OCI-LY1 (cell line): ENCODE data around the gene MAP2.

ENCODE experiments used
- H2AFZ ChIP-seq: fragments of 200-600 bp; sonication (generic), shearing (Covaris generic); 2 replicates; pipeline ENCODE4 v1.6.0; 2014; ENCODE audit warnings: antibody characterized with exemption, mild to moderate bottlenecking, low read length
- H3F3A ChIP-seq: fragments of 200-600 bp; sonication (generic), shearing (Covaris generic); 2 replicates; pipeline ENCODE4 v1.6.0; 2014; ENCODE audit warnings: mild to moderate bottlenecking, antibody characterized with exemption, low read length, moderate library complexity; ENCODE audit not compliant: insufficient read depth
- H3K27ac ChIP-seq: fragments of 200-600 bp; sonication (generic); 2 replicates; pipeline ENCODE4 v1.5.1; 2014; ENCODE audit warnings: low read length, mixed run types, mild to moderate bottlenecking, low read depth; ENCODE audit not compliant: poor library complexity, severe bottlenecking
- H3K27me3 ChIP-seq: fragments of 200-600 bp; sonication (generic); 2 replicates; pipeline ENCODE4 v1.6.0; 2014; ENCODE audit warnings: antibody characterized with exemption, mild to moderate bottlenecking, low read length, moderate library complexity; ENCODE audit not compliant: insufficient read depth
- H3K36me3 ChIP-seq: fragments of 200-600 bp; sonication (generic); 2 replicates; pipeline ENCODE4 v1.6.1; 2014; ENCODE audit warnings: mild to moderate bottlenecking, antibody characterized with exemption, low read length, moderate library complexity, mixed read lengths; ENCODE audit not compliant: insufficient read depth
- H3K4me1 ChIP-seq: fragments of 200-600 bp; sonication (generic); 2 replicates; pipeline ENCODE4 v1.5.1; 2014; ENCODE audit warnings: mild to moderate bottlenecking, low read length, moderate library complexity; ENCODE audit not compliant: insufficient read depth, severe bottlenecking
- H3K4me2 ChIP-seq: fragments of 200-600 bp; sonication (generic), shearing (Covaris generic); 2 replicates; pipeline ENCODE4 v1.6.1; 2014; ENCODE audit warnings: low read length
- H3K4me3 ChIP-seq: fragments of 200-600 bp; sonication (generic); 2 replicates; pipeline ENCODE4 v1.5.1; 2014; ENCODE audit warnings: low read length, low read depth, mild to moderate bottlenecking, mixed read lengths; ENCODE audit not compliant: poor library complexity, severe bottlenecking
- H3K79me2 ChIP-seq: fragments of 200-600 bp; shearing (Covaris generic); 2 replicates; pipeline ENCODE4 v1.6.1; 2016; ENCODE audit warnings: mixed run types, low read length, mixed read lengths; ENCODE audit not compliant: insufficient read depth
- H3K9ac ChIP-seq: fragments of 200-600 bp; sonication (generic), shearing (Covaris generic); 2 replicates; pipeline ENCODE4 v1.6.1; 2014; ENCODE audit warnings: mild to moderate bottlenecking, low read length, mixed read lengths
- H3K9me2 ChIP-seq: fragments of 200-600 bp; sonication (generic), shearing (Covaris generic); 2 replicates; pipeline ENCODE4 v1.6.1; 2014; ENCODE audit warnings: low read depth, mild to moderate bottlenecking, low read length, mixed read lengths
- H3K9me3 ChIP-seq: fragments of 200-600 bp; shearing (Covaris generic); 2 replicates; pipeline ENCODE4 v1.6.1; 2014; ENCODE audit warnings: low read length, mixed read lengths
- H4K20me1 ChIP-seq: fragments of 200-600 bp; sonication (generic), shearing (Covaris generic); 2 replicates; pipeline ENCODE4 v1.6.0; 2016; ENCODE audit warnings: mild to moderate bottlenecking, low read length; ENCODE audit not compliant: insufficient read depth
- EZH2 ChIP-seq: fragments of 200-600 bp; sonication (generic), shearing (Covaris generic); IDR thresholded peaks from 2 replicates; pipeline ENCODE4 v1.8.0; 2017; ENCODE audit warnings: borderline replicate concordance, mixed run types, mild to moderate bottlenecking, antibody characterized with exemption, low read length, moderate library complexity, mixed read lengths
- TF ChIP-seq, protein P1 (sequence below): fragments of 200-600 bp; sonication (generic), shearing (Covaris generic); IDR thresholded peaks from 2 replicates; pipeline ENCODE4 v1.5.1; 2017; ENCODE audit warnings: mild to moderate bottlenecking, antibody characterized with exemption, low read length, moderate library complexity, mixed read lengths

Gene MAP2, protein sequence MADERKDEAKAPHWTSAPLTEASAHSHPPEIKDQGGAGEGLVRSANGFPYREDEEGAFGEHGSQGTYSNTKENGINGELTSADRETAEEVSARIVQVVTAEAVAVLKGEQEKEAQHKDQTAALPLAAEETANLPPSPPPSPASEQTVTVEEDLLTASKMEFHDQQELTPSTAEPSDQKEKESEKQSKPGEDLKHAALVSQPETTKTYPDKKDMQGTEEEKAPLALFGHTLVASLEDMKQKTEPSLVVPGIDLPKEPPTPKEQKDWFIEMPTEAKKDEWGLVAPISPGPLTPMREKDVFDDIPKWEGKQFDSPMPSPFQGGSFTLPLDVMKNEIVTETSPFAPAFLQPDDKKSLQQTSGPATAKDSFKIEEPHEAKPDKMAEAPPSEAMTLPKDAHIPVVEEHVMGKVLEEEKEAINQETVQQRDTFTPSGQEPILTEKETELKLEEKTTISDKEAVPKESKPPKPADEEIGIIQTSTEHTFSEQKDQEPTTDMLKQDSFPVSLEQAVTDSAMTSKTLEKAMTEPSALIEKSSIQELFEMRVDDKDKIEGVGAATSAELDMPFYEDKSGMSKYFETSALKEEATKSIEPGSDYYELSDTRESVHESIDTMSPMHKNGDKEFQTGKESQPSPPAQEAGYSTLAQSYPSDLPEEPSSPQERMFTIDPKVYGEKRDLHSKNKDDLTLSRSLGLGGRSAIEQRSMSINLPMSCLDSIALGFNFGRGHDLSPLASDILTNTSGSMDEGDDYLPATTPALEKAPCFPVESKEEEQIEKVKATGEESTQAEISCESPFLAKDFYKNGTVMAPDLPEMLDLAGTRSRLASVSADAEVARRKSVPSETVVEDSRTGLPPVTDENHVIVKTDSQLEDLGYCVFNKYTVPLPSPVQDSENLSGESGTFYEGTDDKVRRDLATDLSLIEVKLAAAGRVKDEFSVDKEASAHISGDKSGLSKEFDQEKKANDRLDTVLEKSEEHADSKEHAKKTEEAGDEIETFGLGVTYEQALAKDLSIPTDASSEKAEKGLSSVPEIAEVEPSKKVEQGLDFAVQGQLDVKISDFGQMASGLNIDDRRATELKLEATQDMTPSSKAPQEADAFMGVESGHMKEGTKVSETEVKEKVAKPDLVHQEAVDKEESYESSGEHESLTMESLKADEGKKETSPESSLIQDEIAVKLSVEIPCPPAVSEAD (N-terminal part only)

GRCh38 chr2:209423562-209424198 lies at the start of gene MAP2:
MAP2 (plus strand) TSS chr2:209424047; CDS start chr2:209653171, 229,124 bp downstream.
- H3K9me2 ChIP-seq = no peaks in the 10 kb centered on the region
- TF ChIP-seq, protein P1, sequence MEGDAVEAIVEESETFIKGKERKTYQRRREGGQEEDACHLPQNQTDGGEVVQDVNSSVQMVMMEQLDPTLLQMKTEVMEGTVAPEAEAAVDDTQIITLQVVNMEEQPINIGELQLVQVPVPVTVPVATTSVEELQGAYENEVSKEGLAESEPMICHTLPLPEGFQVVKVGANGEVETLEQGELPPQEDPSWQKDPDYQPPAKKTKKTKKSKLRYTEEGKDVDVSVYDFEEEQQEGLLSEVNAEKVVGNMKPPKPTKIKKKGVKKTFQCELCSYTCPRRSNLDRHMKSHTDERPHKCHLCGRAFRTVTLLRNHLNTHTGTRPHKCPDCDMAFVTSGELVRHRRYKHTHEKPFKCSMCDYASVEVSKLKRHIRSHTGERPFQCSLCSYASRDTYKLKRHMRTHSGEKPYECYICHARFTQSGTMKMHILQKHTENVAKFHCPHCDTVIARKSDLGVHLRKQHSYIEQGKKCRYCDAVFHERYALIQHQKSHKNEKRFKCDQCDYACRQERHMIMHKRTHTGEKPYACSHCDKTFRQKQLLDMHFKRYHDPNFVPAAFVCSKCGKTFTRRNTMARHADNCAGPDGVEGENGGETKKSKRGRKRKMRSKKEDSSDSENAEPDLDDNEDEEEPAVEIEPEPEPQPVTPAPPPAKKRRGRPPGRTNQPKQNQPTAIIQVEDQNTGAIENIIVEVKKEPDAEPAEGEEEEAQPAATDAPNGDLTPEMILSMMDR = peak; percentile 63
- TF ChIP-seq EZH2 = no peak
- H4K20me1 ChIP-seq = no peaks in the 10 kb centered on the region
- H3K36me3 ChIP-seq = no peaks in the 10 kb centered on the region
- H3K9me3 ChIP-seq = no peaks in the 10 kb centered on the region
- H3K27ac ChIP-seq = peak within 1 kb of the TSS; percentile 49
- peak within 1 kb of the TSS; percentile 92 for H2AFZ ChIP-seq
- peaks cover 19% of the 10 kb centered on the region; the same call in 1 of the 2 replicates for H3K79me2 ChIP-seq
- no peaks in the 10 kb centered on the region for H3F3A ChIP-seq
- peak within 1 kb of the TSS; percentile 73 for H3K9ac ChIP-seq
- H3K4me2 ChIP-seq = peak within 1 kb of the TSS; percentile 92
- H3K4me1 ChIP-seq = peaks cover 45% of the 10 kb centered on the region
- H3K27me3 ChIP-seq = no peaks in the 10 kb centered on the region
- peak within 1 kb of the TSS; percentile 89 for H3K4me3 ChIP-seq

DNA sequence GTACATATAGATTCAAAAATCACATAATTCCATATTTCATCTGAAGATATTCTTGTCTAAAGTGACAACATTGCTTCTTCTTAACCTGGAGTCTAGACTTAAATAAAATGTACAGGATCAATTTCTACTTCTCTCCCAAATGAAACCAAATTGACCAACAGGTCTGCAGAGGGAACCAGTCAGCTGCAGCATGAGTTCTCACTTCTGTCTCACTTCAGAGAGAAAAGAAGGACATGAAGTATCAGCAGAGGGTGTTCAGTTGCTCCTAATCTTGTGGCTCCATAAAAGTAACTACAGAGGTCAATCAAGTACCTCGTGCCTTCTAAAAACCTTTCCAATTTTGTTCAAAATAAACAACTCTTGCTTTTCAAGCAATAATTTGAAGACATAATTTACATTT lies 47.2 kb upstream of the MAP2 start:
- Histone ChIP-seq H3K4me3 (no peak overlapping the region), H2AFZ (no peak overlapping the region), H3K9ac (no peak overlapping the region), H3K9me3 (peaks cover 6% of the 10 kb centered on the region; the same call in 1 of the 2 replicates), H3K4me2 (no peak overlapping the region), H3K9me2 (no peaks in the 10 kb centered on the region), H3K27ac (no peak overlapping the region), H3K4me1 (no peaks in the 10 kb centered on the region), H3K36me3 (no peaks in the 10 kb centered on the region), H3K79me2 (no peaks in the 10 kb centered on the region), H3F3A (no peaks in the 10 kb centered on the region), H3K27me3 (no peaks in the 10 kb centered on the region), H4K20me1 (no peaks in the 10 kb centered on the region)
- TF ChIP-seq, protein P1 = no peak
- no peak for TF ChIP-seq EZH2

- Histone ChIP-seq H3K4me1 (no peaks in the 10 kb centered on the region), H4K20me1 (no peaks in the 10 kb centered on the region)
- TF ChIP-seq EZH2 = no peak
- TF ChIP-seq, protein P1 = no peak
Measured at GRCh38 chr2:209380293-209380692, 43.6 kb upstream of the MAP2 start.

More at GRCh38 chr2:209380293-209380692, 43.6 kb upstream of the MAP2 start:
- Histone ChIP-seq H3K79me2 (no peaks in the 10 kb centered on the region), H3K9ac (no peak overlapping the region), H3K9me2 (no peaks in the 10 kb centered on the region), H3K27me3 (no peaks in the 10 kb centered on the region), H3K27ac (no peak overlapping the region), H3K36me3 (no peaks in the 10 kb centered on the region), H3K4me2 (no peak overlapping the region), H3K9me3 (peaks cover 6% of the 10 kb centered on the region; the same call in 1 of the 2 replicates), H3K4me3 (no peak overlapping the region), H3F3A (no peaks in the 10 kb centered on the region), H2AFZ (no peak overlapping the region)
